AG04449 (cell line): ENCODE data around the gene SELENOW.

ENCODE experiments used
- CTCF ChIA-PET: fragments of 350-600 bp; formaldehyde crosslinking; extraction: SDS; loops from one replicate; lab custom pipeline; 2021; ENCODE audit warnings: antibody characterized with exemption; lab: Yijun Ruan, JAX
- POLR2A ChIA-PET: fragments of 400-600, 350-600 bp; formaldehyde crosslinking; extraction: SDS; loops from one replicate; lab custom pipeline; 2020; ENCODE audit warnings: antibody characterized with exemption, inconsistent platforms; lab: Yijun Ruan, JAX
- DNase-seq: peaks from one replicate; pipeline ENCODE4 v3.0.0-alpha.2; 2010; ENCODE audit warnings: low read depth, low spot score
- H3K4me3 ChIP-seq: 2 replicates; pipeline ENCODE4 v1.5.1; 2011; ENCODE audit warnings: low read depth, mild to moderate bottlenecking, control low read depth, low read length
- TF ChIP-seq, protein P1 (sequence below): IDR thresholded peaks from one replicate; pipeline ENCODE4 v1.5.1; 2011; ENCODE audit warnings: mild to moderate bottlenecking, moderate library complexity, low read length, control low read depth, inconsistent platforms; ENCODE audit not compliant: insufficient read depth; ENCODE audit errors: missing control alignments

The SELENOW gene

DNA sequence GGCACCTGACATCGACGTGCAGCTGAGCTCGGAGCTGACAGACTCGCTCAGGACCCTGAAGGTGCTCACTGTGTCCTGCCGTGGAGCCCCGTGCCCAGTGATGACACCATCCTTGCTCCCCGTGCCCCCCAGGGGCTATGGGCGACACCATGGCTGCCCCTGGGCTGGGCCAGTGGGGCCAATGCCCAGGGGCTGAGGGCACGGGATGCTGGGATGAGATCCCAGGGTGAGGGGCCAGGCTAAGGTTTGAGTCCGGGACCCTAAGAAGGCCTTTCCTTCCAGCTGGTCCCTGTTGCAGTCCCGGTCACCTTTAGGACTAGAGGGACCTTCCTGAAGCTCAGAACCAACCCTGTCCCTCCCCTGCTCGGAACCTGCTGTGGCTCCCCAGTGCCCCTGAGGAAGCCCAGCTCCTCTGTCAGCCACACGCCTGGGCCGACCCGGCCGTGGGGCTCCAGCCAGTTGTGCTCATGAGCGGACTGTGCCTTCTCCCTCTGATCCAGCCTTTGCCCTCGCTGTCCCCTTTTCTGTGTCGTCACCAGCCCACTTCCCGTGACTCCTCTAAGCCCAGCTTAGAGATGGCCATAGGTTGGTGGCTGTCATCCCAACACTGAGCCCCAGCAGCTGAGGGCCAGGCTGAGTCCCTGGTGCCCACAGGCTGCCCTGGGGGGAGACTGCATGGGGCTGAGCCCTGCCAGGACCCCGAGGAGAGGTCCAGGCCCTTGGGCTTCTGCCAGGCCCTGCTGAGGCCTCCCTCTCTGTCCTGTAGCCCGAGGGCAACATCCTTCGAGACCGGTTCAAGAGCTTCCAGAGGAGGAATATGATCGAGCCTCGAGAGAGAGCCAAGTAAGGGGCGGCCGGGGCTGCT, 22.5 kb upstream of the SELENOW start:
- H3K4me3 ChIP-seq = no peak overlapping the region
- POLR2A ChIA-PET = no interaction called here
- CTCF ChIA-PET = interaction anchor here (1.2 to 2.4 kb wide), 4 partner anchors 10 to 43 kb away, joined by 3 to 20 read pairs (median 5); no protein-coding TSS in a partner anchor
- no peak for DNase-seq
- TF ChIP-seq, protein P1, sequence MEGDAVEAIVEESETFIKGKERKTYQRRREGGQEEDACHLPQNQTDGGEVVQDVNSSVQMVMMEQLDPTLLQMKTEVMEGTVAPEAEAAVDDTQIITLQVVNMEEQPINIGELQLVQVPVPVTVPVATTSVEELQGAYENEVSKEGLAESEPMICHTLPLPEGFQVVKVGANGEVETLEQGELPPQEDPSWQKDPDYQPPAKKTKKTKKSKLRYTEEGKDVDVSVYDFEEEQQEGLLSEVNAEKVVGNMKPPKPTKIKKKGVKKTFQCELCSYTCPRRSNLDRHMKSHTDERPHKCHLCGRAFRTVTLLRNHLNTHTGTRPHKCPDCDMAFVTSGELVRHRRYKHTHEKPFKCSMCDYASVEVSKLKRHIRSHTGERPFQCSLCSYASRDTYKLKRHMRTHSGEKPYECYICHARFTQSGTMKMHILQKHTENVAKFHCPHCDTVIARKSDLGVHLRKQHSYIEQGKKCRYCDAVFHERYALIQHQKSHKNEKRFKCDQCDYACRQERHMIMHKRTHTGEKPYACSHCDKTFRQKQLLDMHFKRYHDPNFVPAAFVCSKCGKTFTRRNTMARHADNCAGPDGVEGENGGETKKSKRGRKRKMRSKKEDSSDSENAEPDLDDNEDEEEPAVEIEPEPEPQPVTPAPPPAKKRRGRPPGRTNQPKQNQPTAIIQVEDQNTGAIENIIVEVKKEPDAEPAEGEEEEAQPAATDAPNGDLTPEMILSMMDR = no peak

DNA sequence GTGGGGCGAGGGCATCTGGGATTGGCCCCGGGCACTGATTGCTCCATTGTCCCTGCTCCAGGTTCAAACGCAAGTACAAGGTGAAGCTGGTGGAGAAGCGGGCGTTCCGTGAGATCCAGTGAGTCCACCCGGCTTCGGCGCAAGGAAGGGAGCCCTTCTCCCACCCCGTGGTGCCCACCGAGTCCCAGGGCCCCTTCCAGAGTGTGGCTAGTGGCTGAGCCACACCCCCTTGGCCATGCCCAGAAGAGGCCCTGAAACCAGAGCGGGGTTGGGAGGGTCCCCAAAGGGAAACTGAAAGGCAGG, 21.9 kb upstream of the SELENOW start:
- H3K4me3 ChIP-seq = no peak overlapping the region
- no peak for DNase-seq
- TF ChIP-seq, protein P1 = no peak
- POLR2A ChIA-PET = no interaction called here
- CTCF ChIA-PET = interaction anchor here (1.2 to 2.4 kb wide), 2 partner anchors 9 to 43 kb away, joined by 3 to 20 read pairs; no protein-coding TSS in a partner anchor

DNA sequence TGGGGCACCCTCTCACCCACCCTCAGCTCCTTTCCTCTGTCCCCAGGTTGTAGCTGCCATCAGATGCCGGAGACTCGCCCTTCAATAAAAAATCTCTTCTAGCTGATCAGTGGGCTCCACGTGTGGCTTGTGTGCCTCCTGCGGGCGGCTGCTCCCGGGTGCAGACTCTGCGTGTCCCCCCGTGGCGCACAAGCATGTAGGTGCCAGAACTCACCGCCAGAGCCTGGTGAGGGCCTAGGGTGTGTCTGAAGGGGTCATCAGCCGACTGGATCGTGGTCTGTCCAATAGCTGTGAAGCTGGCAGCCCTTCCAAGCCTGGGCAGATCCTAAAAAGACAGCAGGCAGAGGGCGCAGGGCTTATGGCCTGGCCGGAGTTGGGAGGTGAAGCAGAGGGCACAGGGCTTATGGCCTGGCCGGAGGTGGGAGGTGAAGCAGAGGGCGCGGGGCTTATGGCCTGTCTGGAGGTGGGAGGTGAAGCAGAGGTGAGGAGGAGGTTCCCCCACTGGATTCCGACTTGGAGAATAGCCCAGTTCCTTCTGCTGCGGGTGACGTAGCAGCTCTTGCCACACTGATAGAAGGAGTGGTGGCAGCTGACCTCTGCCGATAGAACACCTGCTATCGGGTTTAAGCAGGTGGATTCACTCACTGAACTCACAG, 21.4 kb upstream of the SELENOW start:
- H3K4me3 ChIP-seq = no peak overlapping the region
- ChIA-PET CTCF (interaction anchor here (1.2 to 2.4 kb wide), 3 partner anchors 9 to 45 kb away, joined by 3 to 20 read pairs (median 6); no protein-coding TSS in a partner anchor), POLR2A (interaction anchor here (1.2 kb wide), 1 partner anchor 38 kb away, joined by 4 read pairs; no protein-coding TSS in a partner anchor)
- TF ChIP-seq, protein P1 = no peak
- DNase-seq = no peak

DNA sequence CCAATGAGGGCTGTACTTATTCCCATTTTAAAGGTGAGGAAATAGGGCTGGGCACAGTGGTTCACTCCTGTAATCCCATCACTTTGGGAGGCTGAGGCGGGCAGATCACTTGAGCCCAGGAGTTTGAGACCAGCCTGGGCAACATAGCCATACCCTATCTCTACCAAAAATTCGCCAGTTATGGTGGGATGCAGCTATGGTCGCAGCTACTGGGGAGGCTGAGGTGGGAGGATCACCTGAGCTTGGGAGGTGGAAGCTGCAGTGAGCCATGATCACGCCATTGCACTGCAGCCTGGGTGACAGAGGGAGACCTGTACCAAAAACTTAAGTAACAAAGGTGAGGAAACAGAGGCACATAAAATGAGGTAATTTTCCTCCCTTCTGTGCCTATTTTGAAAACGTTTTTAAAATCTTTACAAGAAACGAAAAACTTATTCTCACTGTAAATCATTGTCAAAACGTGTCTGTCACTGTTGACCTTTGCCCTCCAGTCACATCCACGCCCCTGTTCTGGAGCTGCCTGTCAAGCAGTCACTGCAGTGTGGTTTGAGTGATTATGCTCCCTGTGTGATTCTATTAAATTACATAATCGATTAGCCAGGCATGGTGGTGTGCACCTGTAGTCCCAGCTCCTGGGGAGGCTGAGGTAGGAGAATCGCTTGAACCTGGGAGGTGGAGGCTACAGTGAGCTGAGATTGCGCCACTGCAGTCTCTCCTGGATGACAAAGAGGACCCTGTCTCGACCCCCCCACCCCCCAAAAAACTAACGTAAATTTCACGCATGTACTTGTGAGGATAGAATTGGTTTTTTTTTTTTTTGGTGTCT, 20.7 kb upstream of the SELENOW start:
- no peak for DNase-seq
- CTCF ChIA-PET = interaction anchor here (1.2 to 2.4 kb wide), 2 partner anchors 8 to 46 kb away, joined by 6 to 20 read pairs; no protein-coding TSS in a partner anchor
- TF ChIP-seq, protein P1 = no peak
- no peak overlapping the region for H3K4me3 ChIP-seq
- POLR2A ChIA-PET = interaction anchor here (0.6 to 1.2 kb wide), 2 partner anchors 39 to 42 kb away, joined by 3 to 4 read pairs; no protein-coding TSS in a partner anchor

DNA sequence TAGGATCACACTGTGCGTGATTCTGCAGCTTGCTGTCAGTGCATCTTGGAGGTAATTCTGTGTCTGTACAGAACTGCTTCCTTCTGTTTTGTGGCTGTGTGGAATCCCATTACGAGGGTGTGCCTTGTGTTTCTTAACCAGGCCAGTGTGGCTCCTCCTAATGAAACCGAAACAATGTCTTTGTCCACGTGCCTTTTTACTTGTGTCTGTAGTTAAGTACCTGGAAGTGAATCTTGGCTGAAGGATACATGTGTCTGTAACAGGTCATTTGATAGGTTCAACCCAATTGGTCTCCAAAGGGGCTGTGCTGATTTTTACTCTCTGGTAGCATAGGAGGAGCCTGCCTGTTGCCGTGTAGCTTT, 20.1 kb upstream of the SELENOW start:
- no peak overlapping the region for H3K4me3 ChIP-seq
- TF ChIP-seq, protein P1 = no peak
- CTCF ChIA-PET = interaction anchor here (1.2 to 2.9 kb wide), 4 partner anchors 8 to 46 kb away, joined by 4 to 20 read pairs (median 10); partner anchors contain the start of gene EHD2
- POLR2A ChIA-PET = interaction anchor here (0.6 to 1.2 kb wide), 2 partner anchors 40 to 43 kb away, joined by 3 to 4 read pairs; no protein-coding TSS in a partner anchor
- DNase-seq = no peak
